ENCODE measurements around the gene KLK5.
"Not testable (repeated sequence)": the region's sequence is repeated elsewhere in the genome, so short reads cannot be mapped to it uniquely, and the experiment has no call there.

KLK5 gene

DNA sequence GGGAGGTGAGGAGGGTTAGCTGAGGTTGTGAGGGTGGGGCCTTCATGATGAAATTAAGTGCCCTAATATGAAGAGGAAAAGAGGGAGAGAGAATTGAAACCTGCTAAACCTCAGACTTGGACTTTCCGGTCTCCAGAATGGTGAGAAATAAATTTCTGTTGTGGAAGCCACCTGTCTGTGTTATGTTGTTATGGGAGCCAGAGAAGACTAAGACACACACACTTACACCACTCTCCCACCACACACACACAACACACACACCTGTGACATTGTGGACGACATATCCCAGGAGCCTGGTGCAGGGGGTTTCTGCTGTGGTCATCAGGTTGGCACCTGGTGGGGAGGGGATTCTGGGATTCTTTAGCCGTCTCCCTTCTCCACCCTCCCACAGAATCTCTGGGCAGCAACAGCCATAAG, 55.6 kb downstream of the KLK5 start:
- DNase-seq (ENCODE audit: extremely low read depth, low read depth): no peak

DNA sequence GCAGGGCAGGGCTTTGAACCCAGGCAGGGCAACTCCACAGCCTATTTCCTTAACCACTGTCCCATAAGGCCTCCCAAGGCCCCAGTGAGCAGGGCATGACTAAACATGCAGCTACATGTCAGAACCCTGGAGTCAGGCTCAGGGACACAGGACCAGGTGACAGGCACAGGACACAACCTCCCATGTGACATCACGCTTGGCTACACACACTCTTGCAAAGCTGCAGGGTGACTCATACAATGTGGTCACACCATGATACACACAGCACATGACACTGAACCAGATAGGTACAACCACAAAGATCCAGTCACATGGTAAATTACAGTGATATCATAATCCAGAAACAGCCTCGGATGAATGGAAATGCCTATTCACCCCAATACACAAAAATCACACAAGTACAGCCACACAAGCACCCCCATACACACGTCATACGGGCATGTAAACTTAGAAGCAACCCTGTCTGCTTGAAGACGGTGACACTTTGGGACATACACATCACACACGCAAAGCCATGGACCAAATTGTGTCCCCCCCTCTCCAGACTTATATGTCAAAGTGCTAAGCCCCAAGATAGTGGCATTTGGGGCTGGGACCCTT, 56.1 kb downstream of the KLK5 start:
- TF ChIP-seq, protein P1, sequence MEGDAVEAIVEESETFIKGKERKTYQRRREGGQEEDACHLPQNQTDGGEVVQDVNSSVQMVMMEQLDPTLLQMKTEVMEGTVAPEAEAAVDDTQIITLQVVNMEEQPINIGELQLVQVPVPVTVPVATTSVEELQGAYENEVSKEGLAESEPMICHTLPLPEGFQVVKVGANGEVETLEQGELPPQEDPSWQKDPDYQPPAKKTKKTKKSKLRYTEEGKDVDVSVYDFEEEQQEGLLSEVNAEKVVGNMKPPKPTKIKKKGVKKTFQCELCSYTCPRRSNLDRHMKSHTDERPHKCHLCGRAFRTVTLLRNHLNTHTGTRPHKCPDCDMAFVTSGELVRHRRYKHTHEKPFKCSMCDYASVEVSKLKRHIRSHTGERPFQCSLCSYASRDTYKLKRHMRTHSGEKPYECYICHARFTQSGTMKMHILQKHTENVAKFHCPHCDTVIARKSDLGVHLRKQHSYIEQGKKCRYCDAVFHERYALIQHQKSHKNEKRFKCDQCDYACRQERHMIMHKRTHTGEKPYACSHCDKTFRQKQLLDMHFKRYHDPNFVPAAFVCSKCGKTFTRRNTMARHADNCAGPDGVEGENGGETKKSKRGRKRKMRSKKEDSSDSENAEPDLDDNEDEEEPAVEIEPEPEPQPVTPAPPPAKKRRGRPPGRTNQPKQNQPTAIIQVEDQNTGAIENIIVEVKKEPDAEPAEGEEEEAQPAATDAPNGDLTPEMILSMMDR (IDR thresholded peaks at IDR 0.05; ENCODE audit: low read depth, low read length): no peak
- no peak for DNase-seq (ENCODE audit: extremely low read depth, low read depth)

More for the DNA sequence above, 55.6 kb downstream of the KLK5 start:
- TF ChIP-seq, protein P1 (IDR thresholded peaks at IDR 0.05; ENCODE audit: low read depth, low read length): no peak

DNA sequence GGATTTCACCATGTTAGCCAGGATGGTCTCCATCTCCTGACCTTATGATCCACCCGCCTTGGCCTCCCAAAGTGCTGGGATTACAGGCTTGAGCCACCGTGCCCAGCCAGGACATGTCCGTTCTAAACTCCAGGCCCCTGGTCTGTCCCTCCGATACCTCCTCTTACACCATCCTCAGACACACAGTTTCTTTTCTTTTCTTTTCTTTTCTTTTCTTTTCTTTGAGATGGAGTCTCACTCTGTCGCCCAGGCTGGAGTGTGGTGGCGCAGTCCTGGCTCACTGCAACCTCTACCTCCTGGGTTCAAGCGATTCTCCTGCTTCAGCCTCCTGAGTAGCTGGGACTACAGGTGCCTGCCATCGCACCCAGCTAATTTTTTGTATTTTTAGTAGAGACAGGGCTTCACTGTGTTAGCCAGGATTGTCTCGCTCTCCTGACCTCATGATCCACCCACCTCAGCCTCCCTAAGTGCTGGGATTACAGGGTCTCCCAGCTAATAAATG, 56.7 kb downstream of the KLK5 start:
- DNase-seq (ENCODE audit: extremely low read depth, low read depth): not testable (repeated sequence)

DNA sequence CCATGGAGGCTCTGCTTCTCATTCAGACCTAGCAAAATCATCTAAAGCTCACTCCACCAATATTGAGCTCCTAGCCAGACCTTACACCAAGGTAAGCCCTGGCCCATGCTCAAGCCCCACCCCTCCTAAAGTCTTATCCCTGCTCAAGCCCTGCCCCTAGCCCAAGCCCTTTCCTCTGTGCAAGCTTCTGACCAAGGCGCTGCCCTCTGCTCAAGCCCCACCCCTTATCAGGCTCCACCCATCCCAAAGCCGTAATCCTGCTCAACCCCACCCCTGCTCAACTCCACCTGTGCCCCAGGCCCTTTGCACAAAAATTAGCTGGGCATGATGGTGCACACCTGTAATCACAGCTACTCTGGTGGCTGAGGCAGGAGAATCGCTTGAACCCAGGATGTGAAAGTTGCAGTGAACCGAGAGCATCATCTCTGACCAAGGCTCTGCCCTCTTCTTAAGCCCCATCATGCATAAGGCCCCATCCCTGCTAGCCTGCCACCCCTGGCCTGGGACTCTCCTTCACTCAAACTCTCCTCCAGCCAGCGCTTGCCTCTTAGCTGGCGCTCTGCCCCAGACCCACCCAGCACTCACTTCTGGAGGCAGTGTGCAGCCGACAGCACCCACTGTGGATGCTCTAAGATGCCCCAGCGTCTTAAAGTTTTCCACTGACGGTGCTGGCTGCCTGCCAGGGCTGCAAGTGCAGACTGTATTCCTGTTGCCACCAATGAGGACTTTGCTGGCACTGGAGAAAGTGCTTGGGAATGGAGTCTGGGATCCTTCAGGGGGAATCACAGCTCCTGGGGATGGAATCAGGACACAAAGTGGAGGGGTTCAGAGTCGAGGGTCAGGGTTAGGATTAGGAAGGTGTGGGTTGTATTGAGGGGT, 58.1 kb downstream of the KLK5 start:
- no peak for DNase-seq (ENCODE audit: extremely low read depth, low read depth)
- TF ChIP-seq, protein P1 (IDR thresholded peaks at IDR 0.05; ENCODE audit: low read depth, low read length): no peak
